Measurements from ENCODE around the gene NUTF2.

GRCh38 chr16:67841198-67841815 is 5.4 kb upstream of the NUTF2 start:
- TF ChIP-seq, protein P1, sequence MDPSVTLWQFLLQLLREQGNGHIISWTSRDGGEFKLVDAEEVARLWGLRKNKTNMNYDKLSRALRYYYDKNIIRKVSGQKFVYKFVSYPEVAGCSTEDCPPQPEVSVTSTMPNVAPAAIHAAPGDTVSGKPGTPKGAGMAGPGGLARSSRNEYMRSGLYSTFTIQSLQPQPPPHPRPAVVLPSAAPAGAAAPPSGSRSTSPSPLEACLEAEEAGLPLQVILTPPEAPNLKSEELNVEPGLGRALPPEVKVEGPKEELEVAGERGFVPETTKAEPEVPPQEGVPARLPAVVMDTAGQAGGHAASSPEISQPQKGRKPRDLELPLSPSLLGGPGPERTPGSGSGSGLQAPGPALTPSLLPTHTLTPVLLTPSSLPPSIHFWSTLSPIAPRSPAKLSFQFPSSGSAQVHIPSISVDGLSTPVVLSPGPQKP (IDR thresholded peaks at IDR 0.05; ENCODE audit: borderline replicate concordance, low read depth, low read length) = no peak
- TF ChIP-seq CHD1 (IDR thresholded peaks at IDR 0.05; ENCODE audit: low read depth, low read length) (no peak), CTCF (conservative IDR thresholded peaks at IDR 0.05; ENCODE audit: low read depth, low read length) (no peak), MAFK (IDR thresholded peaks at IDR 0.05; ENCODE audit: low read depth, low read length) (no peak), POLR2A (IDR thresholded peaks at IDR 0.05; ENCODE audit: low read depth, low read length) (no peak), CEBPB (IDR thresholded peaks at IDR 0.05; ENCODE audit: low read depth, low read length) (no peak), NFE2L2 (IDR thresholded peaks at IDR 0.05; ENCODE audit: low read depth, low read length) (no peak), FOS (IDR thresholded peaks at IDR 0.05; ENCODE audit: low read depth, low read length) (no peak), MAZ (IDR thresholded peaks at IDR 0.05; ENCODE audit: borderline replicate concordance, low read depth, low read length) (no peak), RAD21 (IDR thresholded peaks at IDR 0.05; ENCODE audit: low read length) (no peak), SMC3 (IDR thresholded peaks at IDR 0.05; ENCODE audit: low read depth, low read length) (no peak), RCOR1 (IDR thresholded peaks at IDR 0.05; ENCODE audit: insufficient replicate concordance, low read length) (no peak)
- TF ChIP-seq, protein P2, sequence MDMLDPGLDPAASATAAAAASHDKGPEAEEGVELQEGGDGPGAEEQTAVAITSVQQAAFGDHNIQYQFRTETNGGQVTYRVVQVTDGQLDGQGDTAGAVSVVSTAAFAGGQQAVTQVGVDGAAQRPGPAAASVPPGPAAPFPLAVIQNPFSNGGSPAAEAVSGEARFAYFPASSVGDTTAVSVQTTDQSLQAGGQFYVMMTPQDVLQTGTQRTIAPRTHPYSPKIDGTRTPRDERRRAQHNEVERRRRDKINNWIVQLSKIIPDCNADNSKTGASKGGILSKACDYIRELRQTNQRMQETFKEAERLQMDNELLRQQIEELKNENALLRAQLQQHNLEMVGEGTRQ (IDR thresholded peaks at IDR 0.05; ENCODE audit: low read depth, low read length) = no peak
